DMS114 treated with DMSO at 0.1 percent for 48 hours (cell line): ENCODE data around the gene HOXC13.

Experiments
- DNase-seq: peaks from one replicate; lab custom pipeline; 2025; ENCODE audit not compliant: unreplicated experiment; lab: John Stamatoyannopoulos, UW

HOXC13 gene

DNA sequence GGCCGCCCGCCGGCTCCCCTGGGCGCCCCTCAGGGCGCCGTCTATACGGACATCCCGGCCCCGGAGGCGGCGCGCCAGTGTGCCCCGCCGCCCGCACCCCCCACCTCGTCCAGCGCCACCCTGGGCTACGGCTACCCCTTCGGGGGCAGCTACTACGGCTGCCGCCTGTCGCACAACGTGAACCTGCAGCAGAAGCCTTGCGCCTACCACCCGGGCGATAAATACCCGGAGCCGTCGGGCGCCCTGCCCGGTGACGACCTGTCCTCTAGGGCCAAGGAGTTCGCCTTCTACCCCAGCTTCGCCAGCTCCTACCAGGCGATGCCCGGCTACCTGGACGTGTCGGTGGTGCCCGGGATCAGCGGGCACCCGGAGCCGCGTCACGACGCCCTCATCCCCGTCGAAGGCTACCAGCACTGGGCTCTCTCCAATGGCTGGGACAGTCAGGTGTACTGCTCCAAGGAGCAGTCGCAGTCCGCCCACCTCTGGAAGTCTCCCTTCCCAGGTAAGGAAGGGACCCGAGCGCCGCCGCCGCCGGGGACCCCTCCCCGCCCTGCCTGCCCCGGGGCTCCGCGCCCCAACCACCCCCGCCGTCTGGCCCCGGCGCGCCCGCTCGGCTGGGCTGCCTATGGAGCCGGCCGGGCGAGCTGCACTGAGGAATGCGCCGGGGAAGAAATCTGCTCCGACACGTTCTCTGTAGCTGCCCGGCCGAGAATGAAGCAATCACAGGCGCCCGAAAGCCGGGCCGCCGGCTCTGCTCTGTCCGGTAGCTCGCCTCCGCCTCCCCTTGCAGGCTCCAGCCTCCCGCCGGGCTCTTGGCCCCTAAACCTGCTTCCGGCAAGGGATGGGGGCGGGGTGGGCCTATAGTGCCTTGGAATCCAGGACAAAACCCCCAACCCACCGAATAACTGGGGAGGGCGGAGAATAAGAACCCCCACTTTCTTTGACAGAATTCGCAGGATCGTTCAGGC, 794 bp downstream of the HOXC13 start:
- DNase-seq = no peak

DNA sequence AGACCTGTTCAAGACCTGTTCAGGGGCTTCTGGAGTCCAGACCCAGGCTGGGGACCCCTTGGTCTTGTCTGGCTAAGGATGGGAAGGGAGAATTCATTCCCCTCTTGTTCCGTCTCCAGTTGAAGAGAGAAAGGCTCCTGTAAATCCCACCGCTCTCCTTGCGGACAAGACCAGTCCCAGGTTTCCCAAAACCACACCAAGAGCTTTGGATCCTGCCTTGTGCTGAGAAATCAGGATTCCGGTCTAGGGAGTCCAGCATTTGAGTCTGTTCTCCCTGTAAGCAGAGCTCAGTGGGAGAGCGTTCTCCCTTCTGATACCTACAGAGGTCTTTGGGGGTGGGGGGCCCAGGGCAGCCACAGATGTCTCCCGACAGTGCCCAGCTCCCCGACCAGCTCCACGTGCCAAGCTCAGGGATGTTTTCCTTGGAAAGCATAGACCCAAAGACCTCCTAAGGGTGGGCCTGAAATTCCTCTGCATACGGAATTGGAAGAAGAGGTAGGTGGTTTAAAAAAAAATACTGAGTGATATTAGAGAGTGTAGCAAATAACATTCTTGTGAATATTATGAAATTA, 1.9 kb downstream of the HOXC13 start:
- no peak for DNase-seq

DNA sequence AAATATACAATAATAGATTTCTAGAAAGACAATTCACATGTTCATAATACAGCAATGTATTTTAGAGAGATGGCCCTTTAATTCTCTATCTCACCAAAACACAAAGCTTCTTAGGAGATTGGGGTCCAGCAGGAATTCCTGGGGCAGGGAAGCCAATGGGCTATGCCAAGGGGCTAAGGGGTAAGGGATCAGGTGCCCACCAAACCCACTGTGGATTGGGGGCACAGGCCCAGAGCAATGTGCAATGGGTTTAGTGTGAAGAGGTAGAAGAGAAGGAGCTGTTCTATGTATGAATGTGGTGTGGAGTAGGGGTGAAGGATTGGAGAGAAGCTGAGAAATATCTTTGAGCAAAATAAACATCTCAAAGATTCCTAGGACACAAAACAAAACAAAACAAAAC, 2.6 kb downstream of the HOXC13 start:
- DNase-seq = no peak

DNA sequence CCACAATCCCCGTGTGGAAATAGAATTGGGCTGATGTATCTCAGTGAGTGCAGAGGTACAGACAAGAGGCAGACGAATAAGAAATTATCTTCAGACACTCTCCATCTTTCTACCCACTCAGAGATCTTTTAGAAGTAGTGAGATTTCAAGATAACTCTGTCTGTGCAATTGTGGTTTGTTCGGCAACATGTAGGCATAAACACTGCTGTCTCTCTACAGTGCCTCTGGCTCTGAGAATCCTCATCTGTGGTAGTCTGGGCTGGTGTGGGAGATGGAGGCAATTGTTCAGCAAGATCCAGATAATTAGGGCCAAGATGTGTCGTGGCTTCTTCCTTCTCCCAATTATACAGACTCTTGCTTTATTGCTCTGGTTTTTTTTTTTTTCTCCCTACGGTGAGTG, 3.1 kb downstream of the HOXC13 start:
- no peak for DNase-seq

DNA sequence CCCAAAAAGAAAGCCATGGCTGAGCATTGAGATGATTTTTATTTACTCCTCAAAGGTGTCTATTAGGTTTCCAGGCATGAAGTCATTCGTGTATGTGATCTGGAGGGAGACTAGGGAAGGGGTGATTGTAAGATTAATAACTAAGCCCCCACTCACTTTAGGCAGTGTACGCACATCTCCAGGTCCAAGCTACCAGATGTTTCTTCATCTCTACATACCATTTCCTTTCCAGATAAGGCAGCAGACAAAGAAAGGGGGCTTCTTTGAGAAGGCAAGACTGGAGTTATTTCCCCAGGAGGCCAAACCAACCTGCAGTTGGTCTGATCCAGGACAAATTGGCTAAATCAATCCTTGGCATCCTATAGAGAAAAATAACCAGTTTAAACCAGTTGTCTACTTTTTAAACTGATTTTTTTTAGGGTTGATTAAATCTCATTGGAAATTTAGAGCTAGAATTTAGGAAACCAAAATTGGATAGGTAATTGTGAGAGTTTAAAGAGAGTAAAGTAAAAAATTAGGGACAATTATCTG, 3.9 kb downstream of the HOXC13 start:
- no peak for DNase-seq

DNA sequence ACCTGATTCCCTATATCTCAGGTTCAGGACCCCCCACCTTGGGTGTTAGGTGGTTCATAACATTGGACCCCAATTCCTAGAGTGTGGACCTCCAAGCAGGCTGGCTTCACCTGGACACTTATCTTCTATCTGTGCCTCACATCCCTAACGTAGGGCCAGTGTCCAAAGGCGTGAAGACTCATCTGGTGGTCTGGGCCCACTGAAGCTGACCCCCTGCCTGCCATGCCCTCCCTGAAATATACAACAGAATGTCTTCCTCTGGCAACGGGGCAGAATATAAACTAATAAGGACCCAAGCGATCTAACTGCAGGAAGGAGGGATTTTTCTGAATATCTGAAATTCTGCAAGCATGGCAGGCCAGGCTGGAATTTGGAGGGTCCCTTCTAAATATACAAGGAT, 5.6 kb downstream of the HOXC13 start:
- DNase-seq = no peak

DNA sequence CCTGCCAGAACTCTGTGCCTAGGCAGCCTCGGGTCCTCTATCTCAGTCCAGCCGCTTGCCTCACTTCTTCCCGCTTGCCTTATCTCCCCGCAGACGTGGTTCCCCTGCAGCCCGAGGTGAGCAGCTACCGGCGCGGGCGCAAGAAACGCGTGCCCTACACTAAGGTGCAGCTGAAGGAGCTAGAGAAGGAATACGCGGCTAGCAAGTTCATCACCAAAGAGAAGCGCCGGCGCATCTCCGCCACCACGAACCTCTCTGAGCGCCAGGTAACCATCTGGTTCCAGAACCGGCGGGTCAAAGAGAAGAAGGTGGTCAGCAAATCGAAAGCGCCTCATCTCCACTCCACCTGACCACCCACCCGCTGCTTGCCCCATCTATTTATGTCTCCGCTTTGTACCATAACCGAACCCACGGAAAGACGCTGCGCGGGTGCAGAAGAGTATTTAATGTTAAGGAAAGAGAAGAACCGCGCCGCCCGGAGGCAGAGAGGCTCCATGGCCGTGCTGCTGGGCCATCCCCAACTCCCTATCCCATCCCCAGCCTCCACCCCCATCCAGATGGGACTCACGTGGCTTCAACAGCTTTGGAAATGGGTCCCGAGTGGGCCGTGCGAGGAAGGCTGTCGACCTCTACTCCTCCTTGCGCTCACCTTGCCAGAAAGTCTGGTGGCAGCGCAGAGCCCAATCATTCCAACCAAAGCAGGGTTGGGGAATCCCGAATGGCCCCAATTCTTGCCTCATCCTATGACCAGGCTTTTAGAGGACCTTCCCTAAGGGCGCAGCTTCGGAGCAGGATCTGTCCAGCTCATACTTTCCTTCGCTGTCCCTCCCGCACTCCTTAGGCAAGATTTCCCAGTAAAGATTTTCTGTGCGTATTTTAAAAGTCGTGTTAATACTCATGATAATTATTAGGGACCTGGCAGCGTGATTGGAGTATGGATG, 6.5 kb downstream of the HOXC13 start:
- DNase-seq = no peak

DNA sequence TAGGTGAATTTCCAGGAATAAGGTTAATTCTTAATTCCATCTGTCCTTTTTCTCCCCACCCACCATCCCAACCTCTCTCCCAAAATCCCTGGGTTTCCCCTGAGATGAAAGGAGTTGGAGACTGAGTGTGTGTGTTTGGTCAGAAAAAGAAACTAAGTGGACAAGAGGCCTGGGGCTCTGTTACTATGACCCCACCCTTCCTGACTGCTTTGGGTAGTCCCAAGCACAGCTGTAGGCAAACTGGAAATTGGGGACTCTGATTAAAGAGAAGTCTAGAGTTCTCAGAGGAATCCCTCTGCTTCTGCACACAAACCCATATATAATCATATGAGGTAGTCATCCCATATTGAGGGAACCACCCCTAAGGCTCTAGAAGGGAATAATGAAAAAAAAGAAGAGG, 9.1 kb downstream of the HOXC13 start:
- DNase-seq = no peak

DNA sequence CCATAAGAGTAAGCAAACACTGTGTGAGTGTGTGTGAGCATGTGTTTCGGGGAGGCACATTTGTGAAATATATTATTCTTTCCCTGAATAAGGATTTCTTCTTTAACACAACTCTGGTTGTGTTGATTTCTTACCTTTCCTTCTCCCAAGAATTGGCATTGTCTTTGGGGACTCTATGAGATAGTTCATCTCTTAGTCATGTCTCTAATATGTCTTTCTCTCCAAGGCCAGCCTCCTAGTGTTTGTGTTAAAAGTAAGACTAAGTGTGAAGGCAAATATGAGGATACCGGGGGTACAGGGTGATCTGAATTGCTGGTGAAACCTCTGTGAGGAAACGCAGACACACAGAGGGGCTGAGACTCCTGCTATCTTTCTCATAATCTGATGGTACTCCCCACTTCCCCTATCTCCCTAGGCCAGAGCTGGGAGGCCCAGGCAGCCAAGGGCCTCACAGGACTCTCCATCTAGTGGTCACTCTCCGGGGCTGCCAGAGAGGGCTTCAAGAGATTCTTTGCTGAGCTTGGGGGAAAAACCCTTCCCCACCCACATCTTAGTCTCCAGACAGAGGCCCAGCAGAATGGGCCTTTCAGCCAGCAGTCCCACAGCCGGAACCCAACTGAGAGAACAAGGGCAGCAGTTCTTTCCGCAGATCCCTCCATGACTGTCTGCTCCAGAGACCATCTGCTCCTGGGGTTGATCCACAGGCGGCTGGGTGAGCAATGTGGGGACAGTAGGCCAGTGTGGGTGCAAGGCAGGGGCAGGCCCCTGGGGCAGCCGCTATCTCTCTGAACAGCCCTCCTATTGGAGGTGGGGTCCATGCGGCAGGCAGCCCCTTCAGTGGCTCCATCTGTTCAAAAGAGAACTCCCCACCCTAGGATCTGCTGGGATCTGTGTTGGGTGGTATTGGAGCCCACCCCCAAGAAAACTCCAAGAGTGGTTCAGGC, 10.3 kb downstream of the HOXC13 start:
- DNase-seq = peak; percentile 47

DNA sequence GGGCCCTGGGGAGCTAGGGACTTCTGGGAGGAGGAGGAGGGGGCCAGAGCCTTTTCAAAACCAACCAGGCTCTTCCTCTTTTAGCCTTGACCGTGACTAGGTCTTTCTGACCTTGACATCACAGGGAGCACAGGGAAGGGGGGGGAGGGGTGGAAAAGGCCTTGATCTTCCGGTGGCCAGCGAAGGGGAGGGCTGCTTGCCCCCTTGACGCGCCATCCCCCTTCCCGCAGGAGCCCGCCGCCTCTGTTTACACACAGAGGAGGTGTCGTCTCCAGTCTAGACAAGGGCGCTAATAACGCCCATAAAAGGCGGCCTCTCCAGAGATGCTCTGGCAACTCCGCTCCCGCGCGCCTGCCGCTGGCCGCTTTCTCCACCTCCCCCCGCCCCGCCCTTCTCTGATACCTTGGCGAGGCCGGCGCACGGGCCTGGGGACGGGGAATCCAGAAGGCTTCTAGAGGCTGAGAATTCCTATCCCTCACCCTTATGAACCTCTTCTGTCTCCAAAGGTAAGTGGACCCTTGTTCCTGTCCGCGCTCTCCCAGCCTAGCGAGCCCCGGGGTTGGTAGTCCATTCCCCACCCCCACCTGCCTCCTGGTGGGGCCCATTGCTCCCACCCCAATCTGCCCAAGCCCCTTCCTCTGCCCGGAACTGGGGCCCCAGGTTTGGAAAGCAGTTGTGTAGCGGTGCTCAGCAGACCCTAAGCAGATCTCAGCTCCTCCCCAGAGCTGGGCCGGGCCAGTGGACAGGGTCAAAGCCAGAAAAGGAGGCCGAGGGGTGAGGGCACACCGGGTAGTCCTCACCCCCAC, 11.2 kb downstream of the HOXC13 start:
- DNase-seq = no peak

DNA sequence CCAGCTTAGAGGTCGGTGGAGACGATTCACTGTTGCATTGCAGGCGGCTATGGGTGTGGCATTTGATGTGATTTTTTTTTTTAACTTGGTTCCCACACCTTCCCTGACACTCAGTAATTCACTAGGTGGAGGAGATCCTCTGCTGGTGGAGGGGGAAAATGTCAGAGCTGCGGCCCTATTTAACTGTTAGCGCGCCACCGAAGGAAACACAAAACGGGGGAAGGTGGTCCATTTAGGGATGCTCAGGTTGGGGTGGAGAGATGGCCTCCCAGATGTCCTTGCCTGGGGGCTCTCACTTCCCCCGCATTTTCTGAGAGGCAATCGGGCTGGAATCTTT, 11.8 kb downstream of the HOXC13 start:
- DNase-seq = no peak

DNA sequence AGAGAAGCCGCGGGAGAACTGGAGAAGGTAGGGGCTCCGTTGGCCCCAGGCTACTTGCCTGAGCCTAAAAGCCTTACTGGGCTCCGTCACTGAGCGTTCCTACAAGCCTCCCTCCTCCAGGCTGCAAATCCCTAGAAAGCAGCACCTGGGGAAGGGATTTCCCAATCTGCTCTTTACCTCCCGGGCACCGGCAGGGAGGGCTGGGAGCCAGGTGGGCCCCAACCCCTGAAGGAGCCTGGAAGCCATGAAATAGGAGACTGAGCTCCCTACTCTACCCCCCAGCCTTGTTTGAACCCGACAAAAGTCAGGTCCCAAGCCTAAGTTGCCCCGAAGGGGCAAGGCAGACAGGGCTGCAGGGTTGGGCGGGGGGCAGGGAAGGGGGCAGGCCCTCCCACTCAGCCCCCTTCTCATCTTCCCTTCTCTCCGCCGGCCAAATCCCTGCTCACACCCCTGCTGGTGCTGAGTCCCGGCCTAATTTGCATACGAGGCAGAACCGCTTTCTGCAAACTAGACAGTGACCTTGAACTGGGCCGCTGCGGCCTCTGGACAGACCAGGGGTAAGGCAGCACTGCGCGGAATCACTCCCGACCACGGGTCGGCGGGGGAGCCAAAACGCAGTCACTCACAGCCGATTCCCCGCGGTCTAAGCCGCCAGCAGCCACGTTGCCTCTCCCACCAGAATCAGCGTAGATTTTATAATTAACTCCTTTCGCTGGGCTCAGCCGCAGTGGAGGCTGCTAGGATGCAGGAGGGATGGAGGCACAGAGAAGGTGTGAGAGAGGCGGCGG, 12.4 kb downstream of the HOXC13 start:
- no peak for DNase-seq

DNA sequence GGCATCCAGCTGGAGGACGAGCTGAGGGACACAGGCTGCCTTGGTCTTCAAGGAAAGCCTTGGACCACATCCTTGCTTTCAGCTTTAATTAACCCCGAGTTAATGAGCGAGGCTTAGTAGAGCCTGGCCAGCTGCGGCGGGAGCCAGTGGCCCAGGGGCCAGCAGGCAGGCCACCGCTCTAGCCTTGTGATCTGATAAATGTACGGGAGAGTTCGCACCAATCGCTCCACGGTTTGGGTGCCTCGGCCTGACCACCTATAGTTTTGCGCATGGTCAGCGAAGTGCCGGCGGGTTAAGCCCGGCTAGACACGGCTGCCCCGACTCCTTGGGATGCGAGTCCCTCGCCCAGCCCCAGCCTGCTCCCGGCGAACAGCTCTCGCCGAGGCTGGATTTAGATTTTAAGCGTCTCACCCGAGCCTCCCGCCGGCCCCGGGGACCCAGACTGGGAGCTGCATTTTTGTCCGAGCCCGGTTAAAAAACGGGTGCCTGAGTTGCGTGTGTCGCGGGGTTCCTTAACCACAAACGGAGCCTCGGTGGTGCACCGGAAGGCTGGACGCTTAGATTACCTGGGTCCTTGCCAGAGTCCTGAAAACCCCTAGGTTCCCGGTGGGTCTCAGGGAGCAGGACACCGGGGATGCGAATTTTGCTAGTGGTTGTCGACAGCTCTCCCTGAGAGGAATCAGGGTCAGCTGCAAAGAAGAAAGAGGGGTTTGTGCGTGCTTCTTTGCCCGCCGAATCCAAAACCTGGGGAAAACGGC, 13.1 kb downstream of the HOXC13 start:
- no peak for DNase-seq

DNA sequence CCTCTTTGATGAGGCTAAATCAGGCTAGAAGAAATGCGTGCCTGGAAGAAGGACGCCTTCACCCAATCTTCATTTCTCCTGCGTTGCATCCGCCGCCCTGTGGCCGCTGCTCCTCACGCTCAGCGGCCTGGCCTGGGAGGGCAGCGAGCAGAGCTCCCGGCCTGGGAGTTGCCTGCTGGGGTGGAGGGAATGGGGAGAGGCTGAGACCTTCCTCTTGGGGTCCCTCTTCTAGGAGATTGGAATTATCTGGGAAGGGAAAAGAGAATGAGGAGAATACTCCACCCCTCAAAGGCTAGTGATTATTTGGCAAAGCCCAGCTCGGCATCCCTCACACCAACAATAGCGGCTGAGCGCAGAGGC, 13.7 kb downstream of the HOXC13 start:
- DNase-seq = no peak

DNA sequence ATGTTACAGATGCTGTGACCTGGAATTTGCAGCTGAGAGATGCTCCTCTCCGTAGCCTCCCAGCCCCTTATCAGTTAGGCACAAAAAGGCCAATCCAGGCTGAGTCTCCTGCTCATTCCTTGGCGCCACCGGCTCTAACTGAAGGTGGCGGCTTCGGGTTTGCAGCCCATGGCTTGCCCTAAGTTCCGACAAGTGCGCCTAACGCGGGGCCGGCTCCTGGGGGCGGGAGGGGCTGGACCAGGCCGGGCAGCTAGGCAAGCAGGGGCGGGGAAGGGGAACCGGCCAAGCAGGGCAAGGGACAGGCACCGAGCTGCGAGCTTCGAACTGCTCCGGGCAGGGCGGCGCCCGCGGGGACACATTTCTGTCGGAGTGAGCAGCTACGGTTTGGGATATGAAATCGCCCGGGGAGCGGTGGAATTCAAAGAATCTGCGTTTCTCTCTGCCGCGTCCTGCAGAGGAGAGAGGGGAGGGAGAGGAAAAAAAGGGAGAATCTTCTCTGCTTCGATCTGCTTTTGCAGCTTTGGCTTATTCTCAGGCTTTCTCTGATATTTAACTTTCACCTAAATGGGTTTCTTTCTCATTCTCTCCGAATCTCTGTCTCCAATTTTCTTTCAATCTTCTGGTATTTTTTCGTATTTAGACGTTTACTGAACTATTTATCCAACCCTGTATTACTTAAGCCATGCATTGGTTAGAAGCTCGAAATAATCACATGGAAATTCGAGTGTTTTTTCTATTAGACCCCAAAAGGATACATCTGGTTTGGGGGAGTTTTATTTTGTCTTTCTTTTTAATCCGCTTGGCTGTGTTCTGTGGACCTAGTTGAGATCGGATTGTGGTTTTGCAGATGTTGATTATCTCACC, 14.5 kb downstream of the HOXC13 start:
- no peak for DNase-seq

DNA sequence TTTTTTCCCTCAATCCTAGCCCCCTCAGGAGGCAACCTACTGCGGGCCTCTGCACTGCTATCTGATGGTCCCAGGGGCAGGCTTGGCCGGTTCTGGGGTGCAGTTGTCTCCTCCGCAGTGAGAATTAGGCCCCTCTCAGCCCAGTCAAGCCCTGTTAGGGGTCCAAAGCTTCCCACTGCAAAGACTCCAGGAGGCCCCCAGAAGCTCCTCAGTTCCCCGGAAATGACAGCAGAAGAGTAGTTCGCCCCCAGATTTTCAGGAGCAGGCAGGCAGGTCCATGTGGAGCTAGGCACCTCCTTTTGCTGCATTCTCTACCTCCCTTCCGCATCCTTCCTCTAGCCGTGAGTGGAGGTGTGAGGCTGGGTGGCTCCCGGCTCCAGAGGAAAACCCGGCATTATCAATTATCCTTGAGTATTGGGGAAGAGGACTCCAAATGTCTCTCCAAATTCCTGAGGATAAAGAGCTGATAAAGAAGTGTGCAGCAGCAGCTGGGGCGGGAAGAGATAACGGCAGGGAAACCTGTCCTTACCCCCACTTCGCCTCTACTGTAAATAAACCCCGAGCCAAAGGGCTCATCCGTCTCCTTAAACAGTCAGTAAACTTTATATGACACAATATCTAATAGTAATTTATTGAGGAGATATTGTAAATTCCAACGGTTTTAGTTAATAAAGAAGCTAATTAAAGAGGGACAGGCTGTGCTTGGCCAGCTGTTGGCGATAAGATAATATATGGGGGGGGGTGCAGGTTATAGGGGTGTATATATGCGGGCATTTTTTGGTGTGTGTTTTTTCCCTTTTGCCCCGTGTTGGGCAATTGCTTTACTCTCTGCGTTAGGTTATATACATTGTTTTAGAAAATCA, 15.4 kb downstream of the HOXC13 start:
- no peak for DNase-seq
